ENCODE results near the gene MTTP. TPM values are rescaled to one million over a fixed set of nuclear protein-coding genes. Genes with fewer than 3 reads are reported as not detected.

The MTTP gene
- total and polyA plus RNA-seq, 2 experiments from 2014 or later: 40.1 to 92.2 TPM

DNA sequence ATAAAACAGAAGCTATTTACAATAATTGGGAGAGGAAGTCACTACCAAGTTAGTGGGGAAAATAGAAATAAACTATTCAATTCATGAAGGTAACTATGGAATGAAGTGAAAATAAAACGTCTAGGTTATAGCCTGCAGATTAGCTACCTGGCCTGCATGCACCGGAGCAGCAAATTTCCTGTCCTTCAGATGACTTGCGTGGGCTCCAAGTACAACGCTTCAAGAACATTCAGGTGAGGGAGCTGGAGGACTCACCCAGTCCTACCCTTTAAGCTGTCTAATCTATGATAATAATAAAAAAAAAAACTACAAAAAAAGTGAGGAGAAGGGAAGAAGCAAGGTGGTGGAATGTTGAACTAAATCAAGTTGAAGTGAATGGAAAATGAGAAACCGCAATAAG, 69.8 kb downstream of the MTTP start:
- no peak overlapping the region for H3K4me3 ChIP-seq
- H3K9me3 ChIP-seq (ENCODE audit: low read depth): no peaks in the 10 kb centered on the region
- no peak for DNase-seq (ENCODE audit: low spot score)
- H3K36me3 ChIP-seq (replicated peaks; ENCODE audit: insufficient read depth, low read depth): no peaks in the 10 kb centered on the region
- 61% methylated on average over 5 of the region's 5 CpGs for WGBS (ENCODE audit: low lambda C conversion rate, missing lambda C conversion rate)
- peaks cover 10% of the 10 kb centered on the region for H3K4me1 ChIP-seq (ENCODE audit: insufficient read depth)
- H3K27ac ChIP-seq: no peak overlapping the region
- no peak for TF ChIP-seq EZH2phosphoT487 (IDR thresholded peaks at IDR 0.05; ENCODE audit: low read depth, severe bottlenecking, unreplicated experiment)
- TF ChIP-seq, protein P1, sequence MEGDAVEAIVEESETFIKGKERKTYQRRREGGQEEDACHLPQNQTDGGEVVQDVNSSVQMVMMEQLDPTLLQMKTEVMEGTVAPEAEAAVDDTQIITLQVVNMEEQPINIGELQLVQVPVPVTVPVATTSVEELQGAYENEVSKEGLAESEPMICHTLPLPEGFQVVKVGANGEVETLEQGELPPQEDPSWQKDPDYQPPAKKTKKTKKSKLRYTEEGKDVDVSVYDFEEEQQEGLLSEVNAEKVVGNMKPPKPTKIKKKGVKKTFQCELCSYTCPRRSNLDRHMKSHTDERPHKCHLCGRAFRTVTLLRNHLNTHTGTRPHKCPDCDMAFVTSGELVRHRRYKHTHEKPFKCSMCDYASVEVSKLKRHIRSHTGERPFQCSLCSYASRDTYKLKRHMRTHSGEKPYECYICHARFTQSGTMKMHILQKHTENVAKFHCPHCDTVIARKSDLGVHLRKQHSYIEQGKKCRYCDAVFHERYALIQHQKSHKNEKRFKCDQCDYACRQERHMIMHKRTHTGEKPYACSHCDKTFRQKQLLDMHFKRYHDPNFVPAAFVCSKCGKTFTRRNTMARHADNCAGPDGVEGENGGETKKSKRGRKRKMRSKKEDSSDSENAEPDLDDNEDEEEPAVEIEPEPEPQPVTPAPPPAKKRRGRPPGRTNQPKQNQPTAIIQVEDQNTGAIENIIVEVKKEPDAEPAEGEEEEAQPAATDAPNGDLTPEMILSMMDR (IDR thresholded peaks at IDR 0.05; ENCODE audit: poor library complexity): no peak
- TF ChIP-seq EZH2 (IDR thresholded peaks at IDR 0.05; ENCODE audit: borderline replicate concordance): no peak
- H4K20me1 ChIP-seq (ENCODE audit: insufficient read depth, poor library complexity, severe bottlenecking): no peaks in the 10 kb centered on the region
- no peaks in the 10 kb centered on the region for H3K9me2 ChIP-seq (replicated peaks; ENCODE audit: insufficient read depth)
- H3K79me2 ChIP-seq: no peaks in the 10 kb centered on the region
- H2AFZ ChIP-seq: peak overlapping the region; percentile 34
- peak overlapping the region; percentile 62 for H3K4me2 ChIP-seq
- no peaks in the 10 kb centered on the region for H3K27me3 ChIP-seq

DNA sequence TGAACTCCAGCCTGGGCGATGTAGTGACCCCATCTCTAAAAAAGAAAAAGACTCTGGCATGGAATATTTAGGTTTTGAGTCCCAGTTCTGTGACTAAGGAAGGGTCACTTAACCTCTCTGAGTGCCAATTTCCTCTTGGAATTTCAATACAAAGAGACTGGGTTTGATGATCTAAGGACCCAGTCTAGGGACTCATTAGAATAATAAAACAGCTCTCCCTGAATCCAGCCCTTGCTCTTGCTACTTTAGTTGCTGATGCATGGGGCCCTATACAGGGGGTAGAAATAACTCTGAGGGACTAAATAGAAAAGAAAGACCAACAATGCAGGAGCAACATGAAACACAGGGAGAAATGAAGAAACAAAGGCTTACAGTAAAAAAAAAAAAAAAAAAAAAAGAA, 70.4 kb downstream of the MTTP start:
- H3K27me3 ChIP-seq: no peaks in the 10 kb centered on the region
- H2AFZ ChIP-seq: no peak overlapping the region
- H4K20me1 ChIP-seq (ENCODE audit: insufficient read depth, poor library complexity, severe bottlenecking): no peaks in the 10 kb centered on the region
- DNase-seq (ENCODE audit: low spot score): no peak
- H3K9me2 ChIP-seq (replicated peaks; ENCODE audit: insufficient read depth): no peaks in the 10 kb centered on the region
- no peaks in the 10 kb centered on the region for H3K79me2 ChIP-seq
- no peak overlapping the region for H3K27ac ChIP-seq
- no peak overlapping the region for H3K4me2 ChIP-seq
- H3K4me3 ChIP-seq: no peak overlapping the region
- no peak for TF ChIP-seq EZH2phosphoT487 (IDR thresholded peaks at IDR 0.05; ENCODE audit: low read depth, severe bottlenecking, unreplicated experiment)
- TF ChIP-seq EZH2 (IDR thresholded peaks at IDR 0.05; ENCODE audit: borderline replicate concordance): no peak
- TF ChIP-seq, protein P1 (IDR thresholded peaks at IDR 0.05; ENCODE audit: poor library complexity): no peak
- peaks cover 10% of the 10 kb centered on the region for H3K4me1 ChIP-seq (ENCODE audit: insufficient read depth)
- WGBS (ENCODE audit: low lambda C conversion rate, missing lambda C conversion rate): 85% methylated on average over 1 of the region's 1 CpG
- no peaks in the 10 kb centered on the region for H3K36me3 ChIP-seq (replicated peaks; ENCODE audit: insufficient read depth, low read depth)
- no peaks in the 10 kb centered on the region for H3K9me3 ChIP-seq (ENCODE audit: low read depth)

DNA sequence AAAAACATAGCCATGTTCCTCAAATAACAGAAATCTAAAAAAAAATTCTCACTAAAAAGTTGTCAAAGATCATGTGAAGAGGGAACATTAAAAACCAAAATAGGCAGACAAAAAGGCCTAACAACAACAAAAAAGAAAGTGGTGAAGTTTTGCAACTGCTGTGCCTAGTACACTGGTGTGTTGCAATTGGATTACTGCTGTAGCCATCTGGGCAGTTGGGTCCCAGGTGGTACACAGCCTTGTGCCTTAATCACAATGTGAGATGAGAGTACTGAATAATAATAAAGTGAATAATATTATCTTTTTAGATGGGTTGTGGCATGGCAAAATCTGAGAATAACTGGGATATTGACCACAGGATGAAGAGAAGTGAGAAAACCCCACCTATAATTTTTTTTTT, 71.0 kb downstream of the MTTP start:
- no peaks in the 10 kb centered on the region for H3K27me3 ChIP-seq
- H4K20me1 ChIP-seq (ENCODE audit: insufficient read depth, poor library complexity, severe bottlenecking): no peaks in the 10 kb centered on the region
- no peak overlapping the region for H3K4me2 ChIP-seq
- DNase-seq (ENCODE audit: low spot score): no peak
- TF ChIP-seq, protein P1 (IDR thresholded peaks at IDR 0.05; ENCODE audit: poor library complexity): no peak
- TF ChIP-seq EZH2 (IDR thresholded peaks at IDR 0.05; ENCODE audit: borderline replicate concordance) (no peak), EZH2phosphoT487 (IDR thresholded peaks at IDR 0.05; ENCODE audit: low read depth, severe bottlenecking, unreplicated experiment) (no peak)
- no peaks in the 10 kb centered on the region for H3K9me3 ChIP-seq (ENCODE audit: low read depth)
- H3K4me3 ChIP-seq: no peak overlapping the region
- no peaks in the 10 kb centered on the region for H3K36me3 ChIP-seq (replicated peaks; ENCODE audit: insufficient read depth, low read depth)
- no peak overlapping the region for H2AFZ ChIP-seq
- no peaks in the 10 kb centered on the region for H3K79me2 ChIP-seq
- no peaks in the 10 kb centered on the region for H3K9me2 ChIP-seq (replicated peaks; ENCODE audit: insufficient read depth)
- H3K27ac ChIP-seq: no peak overlapping the region
- peaks cover 10% of the 10 kb centered on the region for H3K4me1 ChIP-seq (ENCODE audit: insufficient read depth)

DNA sequence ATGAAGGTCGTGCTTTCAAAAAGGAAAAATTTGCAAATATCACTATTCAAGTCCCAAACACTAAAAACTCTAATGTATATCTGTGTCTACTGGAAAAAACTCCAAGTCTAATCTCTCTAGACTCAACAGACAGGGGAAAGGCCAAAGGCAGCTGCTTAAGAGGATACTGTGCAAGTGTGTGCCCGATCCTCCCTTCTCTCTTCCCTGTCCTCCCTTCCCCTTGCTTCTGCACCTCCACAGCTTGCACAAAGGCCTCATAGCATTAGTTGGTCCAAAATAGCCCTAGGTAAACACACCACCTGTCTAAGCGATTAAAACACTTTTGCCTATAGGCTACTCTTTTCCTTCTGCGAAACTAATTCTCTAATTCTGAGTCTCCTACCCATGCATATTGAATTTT, 72.4 kb downstream of the MTTP start:
- no peak overlapping the region for H3K27ac ChIP-seq
- H2AFZ ChIP-seq: no peak overlapping the region
- TF ChIP-seq EZH2phosphoT487 (IDR thresholded peaks at IDR 0.05; ENCODE audit: low read depth, severe bottlenecking, unreplicated experiment) (no peak), EZH2 (IDR thresholded peaks at IDR 0.05; ENCODE audit: borderline replicate concordance) (no peak)
- TF ChIP-seq, protein P1 (IDR thresholded peaks at IDR 0.05; ENCODE audit: poor library complexity): no peak
- WGBS (ENCODE audit: low lambda C conversion rate, missing lambda C conversion rate): 79% methylated on average over 4 of the region's 4 CpGs
- H3K79me2 ChIP-seq: no peaks in the 10 kb centered on the region
- no peaks in the 10 kb centered on the region for H3K9me2 ChIP-seq (replicated peaks; ENCODE audit: insufficient read depth)
- no peak overlapping the region for H3K4me3 ChIP-seq
- H3K4me2 ChIP-seq: no peak overlapping the region
- H3K9me3 ChIP-seq (ENCODE audit: low read depth): no peaks in the 10 kb centered on the region
- H3K27me3 ChIP-seq: no peaks in the 10 kb centered on the region
- no peaks in the 10 kb centered on the region for H4K20me1 ChIP-seq (ENCODE audit: insufficient read depth, poor library complexity, severe bottlenecking)
- peaks cover 10% of the 10 kb centered on the region for H3K4me1 ChIP-seq (ENCODE audit: insufficient read depth)
- H3K36me3 ChIP-seq (replicated peaks; ENCODE audit: insufficient read depth, low read depth): no peaks in the 10 kb centered on the region
- no peak for DNase-seq (ENCODE audit: low spot score)

All from hepatocyte (in vitro differentiated cells).